NCI-H187 treated with DMSO at 0.1 percent for 48 hours (cell line): Measurements from ENCODE around the gene RHOF.
"Not testable (repeated sequence)": the region's sequence is repeated elsewhere in the genome, so short reads cannot be mapped to it uniquely, and the experiment has no call there.

Experiments
- DNase-seq: peaks from one replicate; lab custom pipeline; 2025; lab: John Stamatoyannopoulos, UW

Gene RHOF

DNA sequence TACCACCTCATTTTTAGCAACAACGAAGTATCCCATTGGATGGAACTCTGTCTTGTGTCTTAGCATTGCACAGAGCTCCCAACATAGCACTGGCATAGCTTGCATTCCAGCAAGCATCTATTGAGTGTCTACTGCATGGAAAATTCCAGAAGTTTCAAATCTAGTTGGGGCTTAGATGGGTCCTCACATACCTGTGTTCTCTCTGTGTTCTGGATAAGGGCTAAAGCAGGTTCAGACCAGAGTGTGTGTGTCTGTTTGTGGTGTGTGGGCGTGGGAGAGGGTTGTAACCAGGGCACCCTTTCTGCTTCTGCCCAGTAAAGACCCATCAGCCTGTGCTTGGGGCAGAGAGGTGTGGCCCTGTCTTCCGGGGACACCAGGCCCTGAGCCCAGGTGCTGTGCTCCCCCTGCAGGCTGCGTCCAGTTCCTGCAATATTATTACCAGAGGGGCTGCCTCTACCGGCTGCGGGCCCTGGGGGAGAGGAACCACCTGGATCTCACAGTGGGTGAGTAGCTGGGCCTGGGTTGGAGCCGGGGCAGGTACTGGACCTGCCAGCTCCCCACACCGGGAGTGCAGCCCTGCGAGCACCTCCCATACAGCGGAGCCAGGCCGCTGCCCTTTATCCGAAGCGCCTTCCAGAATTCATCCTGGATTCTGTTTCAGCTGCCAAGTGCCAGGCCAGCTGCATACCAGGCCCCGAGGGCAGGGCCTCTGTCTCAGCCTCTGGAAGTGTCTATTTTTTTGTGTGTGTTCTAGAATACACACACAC lies 20.3 kb downstream of the RHOF start:
- DNase-seq: no peak

DNA sequence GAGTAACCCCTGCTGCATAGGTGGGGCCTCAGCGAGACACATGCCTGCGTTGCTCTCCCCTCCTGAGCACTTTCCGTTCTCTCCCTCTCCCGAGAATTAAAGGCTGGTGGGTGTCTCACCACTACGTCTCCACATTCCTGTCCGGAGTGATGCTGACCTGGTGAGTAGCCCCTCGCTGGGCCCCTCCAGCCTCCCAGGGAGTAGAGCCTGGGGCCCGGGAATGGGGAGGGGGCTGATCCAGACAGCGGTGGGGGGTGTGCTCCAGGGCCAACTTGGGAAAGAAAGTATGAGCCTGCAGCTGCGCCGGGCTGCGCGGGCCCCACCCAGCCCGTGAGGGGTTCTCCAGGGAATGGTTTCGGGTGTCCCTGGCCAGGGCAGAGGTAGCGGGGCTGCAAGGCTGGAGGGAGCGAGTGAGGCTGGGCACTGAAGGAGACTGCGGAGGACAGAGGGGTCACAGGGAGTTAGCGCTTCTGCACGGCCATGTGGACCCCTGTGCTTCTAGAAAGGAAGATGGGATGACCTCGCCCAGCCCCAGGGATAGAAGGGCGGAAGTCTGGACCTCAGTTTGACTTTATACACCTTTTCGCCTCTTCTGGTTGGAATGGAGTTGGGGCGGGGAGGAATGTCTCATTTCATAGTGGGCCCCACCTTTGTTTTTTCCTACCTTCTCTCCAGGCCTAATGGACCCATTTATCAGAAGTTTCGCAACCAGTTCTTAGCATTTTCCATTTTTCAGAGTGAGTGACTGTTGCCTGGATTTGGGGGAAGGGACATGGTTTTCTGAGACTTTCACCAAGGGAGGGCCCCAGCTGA lies 22.5 kb downstream of the RHOF start:
- no peak for DNase-seq

DNA sequence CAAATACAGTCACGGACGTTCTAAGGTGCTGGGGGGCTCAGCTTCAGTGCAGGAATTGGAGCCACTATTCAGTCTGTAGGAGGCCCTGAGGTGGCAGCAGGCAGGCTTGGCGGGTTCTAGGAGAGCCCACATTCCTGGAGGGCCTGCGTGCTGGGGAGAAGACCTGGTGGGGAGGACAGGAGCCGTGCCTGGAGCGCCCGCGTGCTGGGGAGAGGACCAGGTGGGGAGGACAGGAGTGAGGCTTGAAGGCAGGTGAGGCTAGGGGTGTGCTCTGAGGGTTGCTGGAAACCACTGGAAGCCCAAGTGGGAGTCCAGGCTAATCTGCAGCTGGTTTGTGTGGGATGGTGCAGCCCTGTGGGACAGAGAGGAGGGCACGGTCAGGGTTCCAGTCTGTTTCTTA lies 23.1 kb downstream of the RHOF start:
- no peak for DNase-seq

DNA sequence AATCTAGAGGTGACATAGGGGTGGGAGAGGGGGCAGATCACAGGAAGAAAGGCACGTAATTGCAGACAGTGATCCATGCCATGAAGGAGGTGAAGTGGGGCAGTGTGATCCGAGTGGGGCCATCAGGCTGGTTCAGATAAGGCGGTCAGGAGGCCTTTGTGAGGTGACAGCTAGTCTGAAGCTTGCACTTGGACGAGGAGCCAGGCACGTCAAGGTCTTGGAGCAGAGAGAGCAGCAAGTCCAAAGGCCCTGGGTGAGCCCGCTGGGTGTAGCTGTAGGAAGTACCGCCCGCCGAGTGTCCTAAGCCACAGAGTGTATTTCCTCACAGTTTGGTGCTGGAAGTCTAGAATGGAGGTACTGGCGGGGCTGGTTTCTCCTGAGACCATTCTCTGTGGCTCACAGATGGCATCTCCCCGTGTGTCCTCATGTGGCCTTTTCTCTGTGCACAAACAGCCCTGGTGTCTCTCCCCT lies 23.6 kb downstream of the RHOF start:
- DNase-seq: no peak

DNA sequence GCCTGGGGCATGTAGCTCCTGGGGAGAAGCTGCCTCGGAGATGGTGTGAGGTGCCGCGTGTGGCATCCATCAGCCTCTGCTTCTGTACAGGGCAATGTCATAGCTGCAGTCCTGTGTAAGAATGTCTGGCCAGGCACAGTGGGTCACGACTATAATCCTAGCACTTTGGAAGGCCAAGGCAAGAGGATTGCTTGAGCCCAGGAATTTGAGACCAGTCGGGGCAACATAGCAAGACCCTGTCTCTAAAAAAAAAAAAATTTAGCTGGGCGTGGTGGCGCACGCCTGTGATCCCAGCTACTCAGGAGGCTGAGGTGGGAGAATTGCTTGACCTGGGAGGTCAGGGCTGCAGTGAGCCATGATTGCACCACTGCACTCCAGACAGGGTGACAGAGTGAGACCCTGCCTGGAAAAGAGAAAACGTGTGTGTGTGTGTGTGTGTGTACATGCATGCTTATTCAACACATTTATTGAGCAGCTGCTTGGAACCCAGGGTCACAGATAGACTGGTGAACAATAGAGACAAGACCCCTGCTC lies 24.1 kb downstream of the RHOF start:
- no peak for DNase-seq

GRCh38 chr12:121767525-121768016 lies 25.9 kb downstream of the RHOF start:
- DNase-seq: no peak

- DNase-seq: no peak
Observed at GRCh38 chr12:121766290-121767039, 27.0 kb downstream of the RHOF start.

DNA sequence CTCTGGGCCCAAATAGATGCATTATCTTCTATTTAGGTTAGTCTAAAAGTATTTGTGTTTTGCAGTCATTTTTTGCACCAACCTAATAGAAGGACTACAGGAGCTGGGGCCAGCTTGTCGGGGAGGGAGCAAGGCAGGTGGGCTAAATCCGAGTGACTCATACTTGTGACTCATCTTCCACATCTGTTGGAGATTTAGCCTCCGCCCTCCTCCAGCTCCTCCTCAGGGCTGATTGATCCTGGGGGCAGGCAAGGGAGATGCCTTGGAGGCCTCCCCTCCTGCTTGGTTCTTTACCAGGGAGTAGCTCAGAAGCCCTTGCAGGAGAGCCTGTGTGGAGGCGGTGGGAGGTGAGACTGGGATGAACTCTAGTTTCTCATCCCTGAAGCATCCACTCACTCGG lies 27.9 kb downstream of the RHOF start:
- no peak for DNase-seq

- DNase-seq: no peak
Observed at GRCh38 chr12:121764808-121765207, 28.7 kb downstream of the RHOF start.

DNA sequence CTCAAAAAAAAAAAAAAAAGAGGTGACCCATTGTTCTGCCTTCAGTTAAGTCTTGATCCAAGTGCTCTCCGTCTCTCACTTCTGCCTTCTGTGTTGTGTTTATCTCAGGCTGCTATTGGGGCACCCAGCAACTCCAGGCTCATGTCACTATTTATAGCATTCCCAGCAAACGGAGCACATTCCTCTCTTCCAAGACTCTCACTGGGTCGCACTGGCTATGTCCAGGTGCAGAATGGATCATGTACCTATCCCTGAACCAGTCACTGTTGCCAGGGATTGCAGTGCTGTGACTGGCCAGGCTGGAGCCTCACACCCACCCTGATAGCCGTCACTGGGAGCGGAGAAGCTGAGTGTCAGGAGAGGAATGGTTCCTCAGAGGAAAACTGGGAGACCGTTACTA lies 31.2 kb downstream of the RHOF start:
- DNase-seq: no peak

DNA sequence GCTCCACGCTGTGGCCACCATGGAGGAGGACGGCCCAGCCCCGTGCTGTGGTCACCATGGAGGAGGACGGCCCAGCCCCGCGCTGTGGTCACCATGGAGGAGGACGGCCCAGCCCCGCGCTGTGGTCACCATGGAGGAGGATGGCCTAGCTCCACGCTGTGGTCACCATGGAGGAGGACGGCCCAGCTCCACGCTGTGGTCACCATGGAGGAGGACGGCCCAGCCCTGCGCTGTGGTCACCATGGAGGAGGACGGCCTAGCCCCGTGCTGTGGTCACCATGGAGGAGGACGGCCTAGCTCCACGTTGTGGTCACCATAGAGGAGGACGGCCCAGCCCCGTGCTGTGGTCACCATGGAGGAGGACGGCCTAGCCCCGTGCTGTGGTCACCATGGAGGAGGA lies 35.0 kb downstream of the RHOF start:
- DNase-seq: not testable (repeated sequence)

GRCh38 chr12:121755591-121755990 lies 37.9 kb downstream of the RHOF start:
- DNase-seq: no peak

DNA sequence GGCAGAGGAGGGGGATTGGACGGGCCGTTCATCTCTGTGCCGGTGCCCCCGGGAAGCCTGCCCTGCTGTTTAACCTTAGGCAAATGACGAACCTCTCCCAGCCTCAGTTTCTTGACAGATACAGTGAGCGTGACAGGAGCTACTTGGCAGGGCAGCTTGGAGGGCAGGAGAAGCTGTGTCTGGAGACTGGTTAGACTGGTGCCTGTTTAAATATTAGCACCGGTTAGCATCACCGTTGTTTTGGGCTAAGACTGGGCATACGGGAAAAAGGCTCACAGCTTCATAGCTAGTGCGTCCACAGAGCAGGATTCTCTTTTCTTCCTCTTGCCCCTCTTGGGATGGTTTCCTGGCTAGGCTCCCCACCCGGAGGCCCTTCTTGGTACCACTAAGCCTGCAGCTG lies 38.7 kb downstream of the RHOF start:
- no peak for DNase-seq

DNA sequence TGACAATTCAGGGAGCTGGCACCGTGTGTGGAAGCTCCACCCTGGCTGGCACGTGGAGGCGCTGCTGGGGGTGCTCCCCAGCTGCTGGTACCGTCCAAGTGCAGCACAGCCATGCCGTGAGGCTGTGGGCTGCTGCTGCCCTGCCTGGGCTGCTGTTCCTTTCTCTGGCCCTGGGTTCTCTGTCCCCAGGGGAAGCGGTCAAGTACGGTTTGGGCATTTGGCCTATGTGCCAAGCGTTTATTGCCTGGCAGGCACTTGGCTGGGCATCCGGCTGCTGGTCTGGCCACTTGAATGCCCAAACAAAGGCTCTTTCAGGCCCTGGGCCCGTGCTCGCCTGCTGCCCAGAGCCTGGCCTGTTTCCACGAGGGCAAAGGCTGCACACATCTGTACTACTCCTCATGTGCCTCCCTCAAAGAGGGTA lies 39.6 kb downstream of the RHOF start:
- DNase-seq: no peak

GRCh38 chr12:121751749-121752351 lies 41.6 kb downstream of the RHOF start:
- DNase-seq: no peak

DNA sequence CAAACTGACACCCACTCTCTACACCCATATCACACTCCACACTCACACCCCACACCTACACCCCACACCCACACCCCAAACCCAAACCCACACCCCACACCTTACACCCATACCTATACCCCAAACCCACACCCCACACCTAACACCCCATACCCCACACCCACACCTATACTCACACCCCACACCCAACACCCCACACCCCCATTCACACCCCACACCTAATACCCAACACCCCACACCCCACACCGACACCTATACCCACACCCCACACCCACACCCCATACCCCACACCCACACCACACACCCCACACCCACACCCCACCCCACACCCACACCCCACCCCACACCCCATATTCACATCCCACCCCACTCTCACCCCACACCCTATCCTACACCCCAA lies 42.5 kb downstream of the RHOF start:
- DNase-seq: no peak

DNA sequence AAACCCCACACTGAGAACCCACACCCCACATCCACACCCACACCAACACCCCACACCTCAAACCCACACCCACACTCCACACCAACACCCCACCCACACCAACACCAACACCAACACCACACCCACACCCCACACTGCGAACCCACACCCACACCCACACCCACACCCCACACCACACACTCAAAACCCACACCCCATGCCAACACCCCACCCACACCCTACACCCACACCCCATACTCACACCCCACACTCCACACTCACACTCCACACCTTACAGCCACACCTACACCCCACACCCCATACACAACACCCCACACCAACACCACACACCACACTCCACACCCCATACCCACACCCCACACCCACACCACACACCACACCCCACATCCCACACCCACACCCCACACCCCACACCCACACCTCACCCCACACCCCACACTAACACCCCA lies 43.0 kb downstream of the RHOF start:
- no peak for DNase-seq

DNA sequence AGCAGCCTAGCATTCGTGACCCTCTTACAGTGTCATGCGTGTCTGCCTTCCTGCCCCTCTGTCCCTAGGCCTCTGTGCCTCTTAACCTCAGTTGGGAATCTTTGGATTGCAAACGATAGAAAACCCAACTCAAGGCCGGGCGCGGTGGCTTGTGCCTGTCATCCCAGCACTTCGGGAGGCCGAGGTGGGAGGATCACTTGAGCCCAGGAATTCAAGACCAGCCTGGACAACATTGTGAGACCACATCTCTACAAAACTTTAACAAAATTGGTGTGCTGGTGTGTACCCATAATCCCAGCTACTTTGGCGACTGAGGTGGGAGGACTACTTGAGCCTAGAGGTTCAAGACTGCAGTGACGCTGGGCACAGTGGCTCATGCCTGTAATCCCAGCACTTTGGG lies 44.2 kb downstream of the RHOF start:
- no peak for DNase-seq

GRCh38 chr12:121748571-121749265 lies 44.8 kb downstream of the RHOF start:
- no peak for DNase-seq

DNA sequence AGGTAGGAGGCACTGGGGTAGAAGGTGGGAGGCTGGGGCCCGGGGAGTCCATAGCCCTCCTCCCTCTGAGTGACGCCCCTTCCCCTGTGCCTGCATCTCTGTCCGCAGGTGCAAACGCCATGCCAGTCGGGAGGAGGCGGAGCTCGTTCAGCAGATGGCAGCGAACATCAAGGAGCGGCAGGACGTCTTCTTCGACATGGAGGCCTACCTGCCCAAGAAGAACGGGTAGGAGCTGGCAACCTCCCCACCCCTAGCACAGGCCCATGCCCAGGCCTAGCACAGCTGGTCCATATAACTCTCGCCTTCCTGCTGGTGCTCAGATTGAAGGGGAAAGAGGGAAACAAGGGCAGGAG lies 45.3 kb downstream of the RHOF start:
- DNase-seq: no peak

- DNase-seq: not testable (repeated sequence)
Observed at GRCh38 chr12:121745545-121745944, 47.9 kb downstream of the RHOF start.
